HL-60 (cell line): ENCODE results near the gene TRMT44.

Experiments used
- DNase-seq, 2 experiments: peaks; one replicate each; pipeline ENCODE4 v3.0.0-alpha.2; 2010 to 2020; ENCODE audit warnings: low read depth in 1 of 2, low spot score in 1 of 2
- H3K27ac ChIP-seq: fragments of 250-450 bp; sonication (Bioruptor Pico); replicated peaks from 2 replicates; pipeline ENCODE4 v1.5.1; 2020; ENCODE audit warnings: mild to moderate bottlenecking, moderate library complexity
- H3K27me3 ChIP-seq: fragments of 250-450 bp; sonication (Bioruptor Pico); 2 replicates; pipeline ENCODE4 v1.5.1; 2021; ENCODE audit warnings: mild to moderate bottlenecking, moderate library complexity; ENCODE audit not compliant: insufficient read depth, poor library complexity, severe bottlenecking
- H3K4me3 ChIP-seq: replicated peaks from 2 replicates; pipeline ENCODE4 v1.5.1; 2011; ENCODE audit warnings: mild to moderate bottlenecking, control low read depth, low read length; ENCODE audit not compliant: insufficient read depth
- CTCF ChIP-seq: IDR thresholded peaks from one replicate; pipeline ENCODE4 v1.5.1; 2011; ENCODE audit warnings: low read length, control low read depth, inconsistent platforms; ENCODE audit not compliant: insufficient read depth
- GABPA ChIP-seq: IDR thresholded peaks from 2 replicates; pipeline ENCODE4 v1.6.1; 2012; ENCODE audit warnings: low read depth
- POLR2AphosphoS5 ChIP-seq: IDR thresholded peaks from 2 replicates; pipeline ENCODE4 v1.6.1; 2012; ENCODE audit warnings: low read depth
- REST ChIP-seq: IDR thresholded peaks from 2 replicates; pipeline ENCODE4 v1.6.1; 2012; ENCODE audit warnings: low read depth; ENCODE audit not compliant: insufficient replicate concordance
- SPI1 ChIP-seq: IDR thresholded peaks from 2 replicates; pipeline ENCODE4 v1.6.1; 2012; ENCODE audit warnings: low read depth, mild to moderate bottlenecking, borderline replicate concordance

The TRMT44 gene

GRCh38 chr4:8443801-8444200 is 3.2 kb downstream of the TRMT44 start:
- Histone ChIP-seq H3K4me3 (no peak overlapping the region), H3K27ac (no peak overlapping the region), H3K27me3 (no peaks in the 10 kb centered on the region)
- TF ChIP-seq REST (no peak), CTCF (no peak), SPI1 (no peak), GABPA (no peak), POLR2AphosphoS5 (no peak)
- DNase-seq: no peak

DNA sequence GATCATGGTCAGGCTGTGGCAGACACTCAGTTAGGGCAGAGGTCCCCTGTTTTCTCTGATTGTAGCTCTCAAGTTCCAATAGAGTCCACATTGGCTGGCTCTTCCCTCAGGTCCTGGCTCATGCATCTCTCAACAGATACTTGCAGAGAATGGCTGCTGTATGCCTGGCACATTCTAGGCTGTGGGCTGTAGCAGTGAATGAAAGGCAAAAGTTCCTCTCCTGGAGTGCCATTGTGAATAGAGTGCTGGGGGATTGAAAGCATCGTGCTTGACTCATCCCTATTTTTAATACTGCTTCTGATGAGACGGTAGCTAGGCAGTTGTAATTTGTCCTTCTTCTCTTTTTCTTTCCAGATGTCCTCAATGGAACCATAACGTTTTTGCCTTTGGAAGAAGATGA is 5.5 kb downstream of the TRMT44 start:
- Histone ChIP-seq H3K27me3 (no peaks in the 10 kb centered on the region), H3K4me3 (no peak overlapping the region), H3K27ac (no peak overlapping the region)
- DNase-seq: no peak
- no peak for TF ChIP-seq POLR2AphosphoS5
- no peak for TF ChIP-seq REST
- TF ChIP-seq SPI1: no peak
- TF ChIP-seq CTCF: no peak
- TF ChIP-seq GABPA: no peak

GRCh38 chr4:8451440-8452182 is 11.0 kb downstream of the TRMT44 start:
- Histone ChIP-seq H3K4me3 (no peak overlapping the region), H3K27me3 (no peaks in the 10 kb centered on the region), H3K27ac (no peak overlapping the region)
- no peak for TF ChIP-seq CTCF
- TF ChIP-seq REST: no peak
- TF ChIP-seq GABPA: no peak
- no peak for TF ChIP-seq SPI1
- TF ChIP-seq POLR2AphosphoS5: no peak
- DNase-seq: no peak
